NK-92 treated with Interleukin-12 subunit alpha and Interleukin-12 subunit beta, amount 100 ng/mL, for 24 hours (cell line): ENCODE data around the gene EPB41.

Experiments
- DNase-seq: peaks from one replicate; lab custom pipeline; 2025; lab: John Stamatoyannopoulos, UW

The EPB41 gene

DNA sequence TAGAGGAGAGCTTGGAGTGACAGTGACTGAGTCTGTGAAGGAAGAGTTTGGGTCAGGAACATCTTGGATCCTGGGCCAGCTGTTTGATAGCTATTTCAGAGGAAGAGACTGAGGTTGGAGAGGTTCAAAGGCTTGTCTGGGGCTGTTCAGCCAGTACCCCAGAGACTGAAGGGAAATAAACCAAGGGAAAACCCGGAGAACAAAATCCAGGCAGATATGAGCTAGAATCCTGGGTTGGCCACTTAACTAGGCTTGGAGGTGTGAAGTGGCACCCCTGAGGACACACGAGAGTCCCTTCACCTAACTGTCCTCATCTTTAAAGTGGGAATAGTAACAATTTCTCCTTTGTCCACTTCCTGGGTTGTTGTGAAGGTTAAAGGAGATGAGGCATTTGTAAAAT is 23.1 kb upstream of the EPB41 start:
- no peak for DNase-seq

DNA sequence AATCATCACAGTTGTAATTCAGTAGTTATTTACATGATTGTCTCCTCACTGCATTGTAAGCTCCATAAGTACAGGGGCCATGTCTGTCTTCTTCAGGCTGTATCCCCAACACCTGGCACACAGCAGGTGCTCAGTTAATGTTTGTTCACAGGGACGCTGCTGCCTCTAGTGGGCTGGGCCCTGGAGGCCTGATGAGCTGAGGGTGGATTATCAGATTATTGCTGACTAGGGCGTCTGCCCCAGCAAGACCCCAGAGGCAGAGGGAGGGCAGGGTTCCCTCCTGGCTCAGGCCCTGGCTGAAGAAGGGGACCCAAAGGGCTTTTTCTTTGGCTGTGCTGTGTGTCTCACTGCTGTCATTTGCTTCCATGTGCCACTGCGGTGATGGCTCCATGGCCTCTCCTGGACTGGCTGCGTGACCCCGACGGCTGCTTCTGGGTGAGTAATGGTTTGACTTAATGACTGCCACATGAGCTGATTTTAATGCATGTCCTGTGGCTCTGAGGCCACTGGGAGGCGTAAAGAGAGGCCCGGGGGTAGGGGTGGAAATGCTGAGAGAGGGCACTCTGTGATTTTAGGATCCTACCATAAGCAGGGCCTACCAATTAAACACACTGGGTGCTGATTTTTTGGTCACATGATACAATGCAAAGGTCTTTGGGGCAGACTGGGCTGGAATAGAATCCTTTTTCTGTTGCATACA is 20.8 kb upstream of the EPB41 start:
- no peak for DNase-seq

DNA sequence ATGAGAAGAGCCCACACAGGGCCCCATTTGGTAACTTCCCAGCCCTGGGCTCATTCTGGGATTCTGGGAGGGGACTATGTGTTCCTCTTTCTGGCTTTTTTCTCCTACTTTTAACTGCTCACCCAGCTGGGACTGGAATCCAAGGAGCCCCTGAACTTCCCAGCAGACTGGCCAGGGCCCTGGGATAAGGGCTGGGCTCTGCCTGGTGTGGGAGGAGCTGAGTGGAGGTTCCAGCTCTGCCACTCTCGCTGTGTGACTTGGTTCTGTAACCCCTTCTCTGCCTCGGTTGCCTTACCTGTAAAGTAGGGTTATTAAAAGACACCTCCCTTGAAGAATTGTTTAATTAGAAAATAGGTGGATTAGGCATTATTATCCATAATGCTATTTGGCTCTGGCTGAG is 19.6 kb upstream of the EPB41 start:
- DNase-seq: no peak

DNA sequence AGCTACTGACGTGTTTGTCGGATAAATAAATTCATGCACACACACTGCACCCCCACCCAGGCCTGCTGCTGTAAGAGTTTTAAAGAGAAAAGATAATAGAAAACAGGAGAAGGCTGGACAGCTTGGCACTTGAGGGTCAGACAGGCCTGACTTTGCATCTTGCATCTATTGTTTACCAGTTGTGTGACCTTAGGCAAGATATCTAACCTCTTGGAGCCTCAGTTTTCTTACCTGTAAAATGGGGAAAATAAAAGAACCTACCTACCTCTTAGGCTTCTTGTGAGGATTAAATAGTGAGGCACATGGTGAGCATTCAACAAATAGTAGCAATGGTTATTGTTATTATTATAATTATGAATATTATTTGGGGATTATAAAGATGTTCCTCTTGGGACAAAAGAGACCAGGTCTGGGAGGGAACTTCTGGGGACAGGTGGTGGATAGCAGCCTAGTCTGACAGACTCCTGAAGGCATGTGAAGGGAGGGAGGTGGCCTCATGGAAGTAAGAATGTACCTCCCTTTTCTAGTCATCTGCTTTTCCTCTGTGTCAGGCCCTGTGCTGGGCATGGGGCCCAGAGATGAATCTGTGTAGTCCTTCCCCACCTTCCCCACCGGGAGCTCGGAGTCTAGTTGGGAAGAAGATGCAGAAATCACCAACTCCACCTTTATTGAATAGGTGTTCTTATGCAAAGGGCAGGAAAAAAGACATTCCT is 18.3 kb upstream of the EPB41 start:
- DNase-seq: no peak

DNA sequence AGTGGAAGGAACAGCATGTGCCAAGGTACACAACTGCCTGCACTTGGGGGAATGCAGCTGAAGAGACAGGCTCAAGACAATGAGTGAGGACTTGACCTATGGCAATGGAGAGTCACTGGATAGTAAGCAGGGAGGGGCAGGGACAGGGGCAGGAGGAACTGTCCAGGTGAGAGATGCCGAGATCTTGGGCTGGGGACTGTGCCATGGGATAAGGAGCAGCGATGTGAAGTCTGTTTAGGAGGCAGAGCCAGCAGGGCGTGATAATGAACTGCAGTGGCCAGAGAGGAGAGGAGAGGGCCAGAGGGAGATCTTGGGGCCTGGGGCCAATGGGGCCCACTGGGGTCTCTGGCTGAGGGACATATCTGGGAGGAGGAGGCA is 17.8 kb upstream of the EPB41 start:
- DNase-seq: no peak

DNA sequence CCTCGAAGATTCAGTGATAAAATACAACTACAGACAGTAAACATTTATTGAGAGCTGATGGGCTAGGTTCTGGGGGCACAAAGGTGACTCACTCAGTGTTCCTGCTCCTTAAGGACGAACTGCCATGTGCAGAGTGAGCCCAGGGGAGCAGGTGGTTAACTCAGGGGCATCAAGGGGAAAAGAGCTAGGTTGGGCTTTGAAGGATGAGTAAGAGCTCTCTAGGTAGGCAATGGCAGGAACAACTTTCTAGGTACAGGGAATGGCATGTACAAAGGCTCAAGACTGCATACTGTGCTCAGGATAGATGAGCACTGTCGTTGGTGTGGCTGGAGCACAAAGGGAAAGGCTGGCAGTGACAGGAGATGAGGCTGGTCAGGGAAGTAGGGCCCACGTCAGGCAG is 16.6 kb upstream of the EPB41 start:
- DNase-seq: no peak

DNA sequence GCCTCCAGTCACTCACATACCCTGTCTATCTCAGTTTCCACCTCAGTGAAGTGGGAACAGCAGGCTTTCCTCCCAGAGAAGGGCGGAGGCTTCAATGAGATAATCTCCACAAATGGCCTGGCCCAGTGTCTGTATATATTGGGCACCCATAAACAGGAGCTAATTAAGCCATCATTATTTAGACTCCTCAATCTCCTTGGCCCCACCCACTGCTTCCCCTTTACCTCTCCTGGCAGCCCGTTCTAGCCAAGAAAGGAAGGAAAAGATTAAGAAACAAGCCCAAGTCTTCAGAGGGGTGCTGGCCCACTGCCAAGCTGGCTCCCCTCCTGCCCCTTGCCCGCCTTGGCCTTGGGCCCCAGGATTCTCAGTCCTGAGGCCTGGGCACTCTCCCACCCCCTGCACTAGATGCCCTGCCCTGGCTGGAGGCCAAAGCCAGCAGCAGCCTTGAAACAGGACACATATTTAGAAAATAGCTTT is 15.9 kb upstream of the EPB41 start:
- DNase-seq: no peak

DNA sequence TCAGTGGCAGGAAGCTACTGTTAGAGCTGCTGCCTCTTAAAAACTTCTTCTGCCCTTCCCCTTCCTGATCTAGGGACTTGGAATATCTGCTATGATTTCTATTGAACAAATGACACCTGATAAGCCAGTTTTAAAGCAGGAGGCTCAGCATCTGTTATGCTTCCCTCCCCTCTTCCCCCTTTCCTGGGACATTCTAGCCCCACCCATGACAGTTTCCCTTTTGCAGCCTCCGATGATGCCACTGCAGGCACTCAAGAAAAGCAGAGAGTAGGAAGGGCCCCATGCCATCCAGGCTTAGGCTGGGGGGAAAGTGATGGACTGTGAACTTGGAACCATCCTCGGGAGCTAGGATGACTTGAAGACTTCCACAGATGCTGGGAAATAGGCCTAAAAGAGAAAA is 15.1 kb upstream of the EPB41 start:
- no peak for DNase-seq

DNA sequence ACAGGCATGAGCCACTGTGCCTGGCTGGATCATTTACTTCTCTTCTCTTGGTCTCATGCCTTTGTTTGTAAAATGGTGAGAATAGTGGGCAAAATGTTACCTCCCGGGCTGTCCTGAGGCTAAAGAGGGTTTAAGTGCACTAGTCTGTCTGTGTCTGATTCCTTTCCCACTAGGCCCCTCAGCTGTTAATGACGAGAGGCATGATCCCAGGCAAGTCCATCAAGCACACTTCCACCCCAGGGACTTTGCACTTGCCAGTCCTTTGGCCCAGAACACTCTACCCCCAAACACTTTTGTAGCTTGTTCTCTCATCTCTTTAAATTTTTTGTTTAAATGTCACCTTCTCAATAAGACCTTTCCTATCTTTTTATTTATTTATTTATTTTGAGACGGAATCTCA is 13.8 kb upstream of the EPB41 start:
- DNase-seq: no peak

DNA sequence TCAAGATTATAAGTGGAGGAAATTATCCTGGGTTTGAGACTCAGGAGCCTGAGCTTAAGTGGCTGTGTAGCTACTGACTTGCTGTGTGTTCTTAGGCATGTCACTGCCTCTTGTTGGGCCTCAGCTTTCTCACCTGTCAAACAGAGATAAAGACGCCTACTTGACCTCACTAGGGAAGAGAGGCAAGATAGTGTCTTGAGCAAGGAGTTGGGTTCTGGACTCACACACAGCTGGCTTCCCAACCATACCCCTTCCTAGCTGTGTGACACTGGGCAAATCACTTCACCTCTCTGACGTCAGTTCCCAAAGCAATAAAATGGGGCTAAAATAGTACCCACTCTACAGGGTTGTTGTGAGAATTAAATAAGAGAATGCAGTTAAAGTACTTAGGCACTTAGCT is 11.6 kb upstream of the EPB41 start:
- no peak for DNase-seq

DNA sequence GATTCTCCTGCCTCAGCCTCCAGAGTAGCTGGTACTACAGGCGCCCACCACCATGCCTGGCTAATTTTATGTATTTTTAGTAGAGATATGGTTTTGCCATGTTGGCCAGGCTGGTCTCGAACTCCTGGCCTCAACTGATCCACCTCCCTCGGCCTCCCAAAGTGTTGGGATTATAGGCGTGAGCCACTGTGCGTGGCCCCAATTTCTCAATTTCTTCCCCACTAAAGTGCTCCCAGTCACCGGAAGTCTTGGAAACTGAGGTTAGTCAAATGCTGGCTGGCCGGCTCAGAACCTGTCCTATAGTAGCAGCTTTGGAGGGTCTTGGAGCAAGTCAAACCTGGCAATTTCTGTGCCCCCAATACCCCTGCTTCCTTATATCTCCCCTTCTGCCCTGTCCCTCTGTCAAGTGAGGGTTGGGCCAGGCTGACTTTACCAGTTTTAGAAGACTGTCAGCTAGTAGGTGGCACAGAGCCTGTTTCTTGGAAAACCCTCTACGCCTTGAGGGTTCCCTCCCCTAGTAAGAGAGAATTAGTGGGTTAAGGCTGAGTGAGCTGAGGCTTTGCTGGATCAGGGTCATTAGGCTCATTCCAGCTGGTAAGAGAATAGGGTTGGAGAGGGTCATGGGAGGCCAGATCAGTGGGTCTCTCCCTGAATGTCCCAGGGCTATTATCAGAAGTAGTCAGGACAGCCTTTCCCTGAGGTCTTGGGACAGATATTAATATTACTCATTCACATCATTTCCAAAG is 8.3 kb upstream of the EPB41 start:
- no peak for DNase-seq

DNA sequence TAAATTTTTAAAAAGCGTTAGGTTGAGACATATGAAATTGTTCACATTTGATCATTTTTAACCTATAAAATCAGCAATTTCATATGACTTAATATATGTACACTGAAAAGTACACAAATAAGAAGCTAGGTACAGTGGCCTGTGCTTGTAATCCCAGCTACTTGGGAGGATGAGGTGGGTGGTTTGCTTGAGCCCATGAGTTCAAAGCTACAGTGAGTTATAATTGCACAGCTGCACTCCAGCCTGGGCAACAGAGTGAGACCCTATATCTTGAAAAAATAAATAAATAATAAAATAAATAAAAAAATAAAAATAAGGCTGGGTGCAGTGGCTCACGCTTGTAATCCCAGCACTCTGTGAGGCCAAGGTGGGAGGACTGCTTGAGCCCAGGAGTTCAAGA is 5.2 kb upstream of the EPB41 start:
- no peak for DNase-seq

DNA sequence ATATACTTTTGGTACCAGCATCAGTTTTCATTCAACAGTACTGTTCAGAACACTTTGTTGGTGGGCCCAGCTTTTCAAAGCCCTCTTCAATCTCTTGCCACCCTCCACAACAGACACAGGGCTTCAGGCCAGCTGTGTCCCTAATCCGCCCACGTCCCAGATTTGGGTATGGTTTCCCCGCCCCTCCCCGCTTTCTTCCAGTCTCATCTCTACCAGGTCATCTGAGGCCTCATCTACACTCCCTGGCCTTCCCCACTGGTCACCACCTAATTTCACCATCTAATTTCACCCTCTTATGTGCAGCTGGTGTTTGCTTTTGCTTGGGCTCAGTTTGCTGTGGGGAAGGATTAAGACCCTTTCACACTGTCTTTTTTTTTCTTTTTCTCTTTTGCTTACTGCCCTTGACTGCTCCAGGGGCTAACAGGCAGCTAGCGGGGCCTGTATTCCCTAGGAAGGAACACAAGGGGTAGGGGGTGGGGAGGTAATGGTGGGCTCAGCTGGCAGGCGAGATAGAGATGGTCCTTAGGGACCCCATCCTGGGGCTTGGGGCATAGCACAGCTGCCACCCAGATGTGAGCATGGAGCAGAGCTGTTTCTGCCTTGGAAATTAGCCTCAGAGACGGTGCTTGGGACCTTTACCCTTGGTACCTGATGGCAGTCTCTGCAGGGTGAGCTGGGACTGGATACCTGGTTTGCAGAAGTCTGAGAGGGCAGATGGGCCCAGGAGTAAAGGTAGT is 3.8 kb upstream of the EPB41 start:
- DNase-seq: no peak

DNA sequence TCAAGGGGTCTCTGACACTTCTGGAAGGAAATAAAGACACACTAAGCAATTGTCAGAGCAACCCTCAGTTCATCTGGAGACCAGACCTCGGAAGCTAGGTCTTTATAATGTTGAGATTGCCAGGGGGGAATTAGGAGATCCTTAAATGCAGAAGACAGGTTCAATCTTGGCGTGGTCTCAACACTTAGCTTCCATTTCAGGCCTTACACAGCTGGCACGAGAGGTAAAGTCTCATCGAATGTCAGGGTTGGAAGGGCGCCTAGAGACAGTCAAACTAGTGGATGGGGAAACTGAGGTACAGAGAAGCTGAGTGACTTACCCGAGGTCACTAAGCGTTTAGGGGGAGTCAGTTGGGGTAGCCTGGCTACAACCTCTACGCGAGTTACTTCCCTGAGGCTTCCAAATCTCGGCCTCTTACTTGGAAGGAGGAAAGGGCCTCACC is 562 bp upstream of the EPB41 start:
- no peak for DNase-seq

DNA sequence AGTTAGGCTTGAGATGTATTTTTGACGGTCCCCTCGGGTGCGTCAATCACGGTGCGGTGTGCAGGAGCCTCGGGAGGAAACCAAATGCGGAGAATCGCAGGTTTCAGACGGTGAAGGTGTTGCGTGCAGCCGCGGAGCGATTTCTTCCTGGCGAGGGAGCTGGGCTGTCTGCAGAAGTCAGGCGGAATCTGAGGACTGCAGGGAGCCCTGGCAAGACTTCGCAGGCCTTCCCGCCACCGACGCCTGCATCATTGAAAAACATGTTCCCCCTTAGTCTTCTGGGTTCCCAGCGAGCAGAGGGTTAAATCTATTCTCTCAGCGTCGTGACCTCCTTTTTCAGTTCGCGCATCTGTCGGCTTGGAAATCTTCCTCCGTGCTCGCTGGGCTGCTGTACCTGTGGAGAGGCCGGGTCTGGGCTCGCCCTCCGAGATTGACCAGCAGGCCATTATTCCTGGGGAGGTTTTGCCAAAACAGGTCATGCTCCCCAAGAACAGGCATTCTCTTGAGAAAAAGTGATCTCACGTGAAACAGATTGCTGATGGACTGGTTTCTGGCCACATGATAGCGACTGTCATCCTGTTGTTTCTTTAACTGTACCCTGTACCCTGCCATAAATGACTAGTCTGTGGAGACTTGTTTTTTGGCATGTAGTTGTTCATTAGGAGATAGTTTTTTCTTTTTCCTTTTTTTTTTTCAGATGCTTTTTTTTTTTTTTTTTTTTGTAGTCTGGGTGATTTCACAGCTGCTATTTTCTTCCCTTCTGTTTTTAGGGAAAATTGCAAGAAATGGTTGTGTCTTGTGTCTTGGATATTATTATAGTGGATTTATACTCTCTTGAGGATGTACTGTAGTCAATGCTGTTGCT is 894 bp downstream of the EPB41 start:
- DNase-seq: peak; percentile 37

DNA sequence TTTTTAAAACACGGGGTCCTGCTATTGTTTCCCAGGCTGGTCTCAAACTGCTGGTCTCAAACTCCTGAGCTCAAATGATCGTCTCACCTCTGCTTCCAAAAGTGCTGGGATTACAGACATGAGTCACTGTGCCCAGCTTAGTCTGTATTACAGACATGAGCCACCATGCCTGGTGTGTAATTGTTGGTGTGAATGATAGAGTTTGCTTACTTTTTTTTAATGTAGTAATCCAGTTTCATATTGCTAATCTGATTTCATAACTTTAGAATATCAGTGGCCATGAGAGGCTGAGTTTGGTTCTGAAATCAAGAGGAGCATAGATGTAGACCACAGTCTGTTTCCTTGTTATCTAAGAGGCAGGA is 3.4 kb downstream of the EPB41 start:
- DNase-seq: no peak

DNA sequence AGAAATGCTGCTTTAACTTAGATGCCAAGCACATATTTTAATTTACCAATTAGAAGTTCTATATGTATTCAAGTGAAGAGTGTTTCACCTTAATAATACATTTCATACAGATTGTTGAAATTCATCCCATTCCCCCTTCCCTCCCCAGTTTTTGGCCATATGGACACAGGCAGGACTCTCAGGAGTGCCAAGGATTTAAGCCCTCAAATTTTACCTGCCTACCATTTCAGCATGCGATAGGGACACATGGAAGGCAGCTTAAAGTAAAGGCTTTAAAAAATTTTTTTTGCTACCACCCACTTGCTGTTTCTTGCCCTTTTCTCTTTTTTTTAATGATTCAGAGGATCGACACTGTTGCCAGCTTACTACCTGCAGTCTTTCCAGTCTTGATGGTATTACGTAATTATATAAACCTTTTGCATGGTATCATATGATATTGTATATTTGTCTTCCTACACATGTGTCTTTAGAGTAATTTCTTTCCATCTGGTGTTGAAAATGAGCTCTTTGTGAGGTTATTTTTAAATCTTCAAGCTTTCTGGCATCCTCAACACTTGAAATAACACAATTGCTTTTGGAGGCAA is 7.0 kb downstream of the EPB41 start:
- no peak for DNase-seq

DNA sequence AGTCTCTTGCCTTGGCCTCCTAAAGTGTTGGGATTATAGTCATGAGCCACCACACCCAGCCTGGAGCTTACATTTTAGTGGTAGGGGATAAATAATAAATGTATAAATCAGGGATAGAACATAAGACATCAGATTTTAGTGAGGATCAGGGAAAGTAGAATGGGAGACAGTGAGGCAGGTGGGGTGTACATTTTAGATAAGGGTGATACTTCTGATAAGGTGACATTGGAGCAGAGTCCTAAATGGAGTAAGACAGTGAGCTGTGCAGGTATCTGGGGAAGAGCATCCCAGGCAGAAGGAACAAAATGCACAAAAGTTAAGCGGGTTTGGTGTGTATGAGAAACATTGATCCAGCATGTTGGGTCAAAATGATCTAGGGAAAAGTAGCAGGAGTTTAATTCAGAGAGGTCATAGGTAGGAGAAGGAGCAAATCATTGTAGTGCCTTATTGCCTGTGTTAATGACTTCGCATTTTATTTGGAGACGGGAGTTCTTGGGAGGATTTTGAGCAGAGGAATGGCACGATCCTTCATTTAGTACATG is 11.1 kb downstream of the EPB41 start:
- no peak for DNase-seq

DNA sequence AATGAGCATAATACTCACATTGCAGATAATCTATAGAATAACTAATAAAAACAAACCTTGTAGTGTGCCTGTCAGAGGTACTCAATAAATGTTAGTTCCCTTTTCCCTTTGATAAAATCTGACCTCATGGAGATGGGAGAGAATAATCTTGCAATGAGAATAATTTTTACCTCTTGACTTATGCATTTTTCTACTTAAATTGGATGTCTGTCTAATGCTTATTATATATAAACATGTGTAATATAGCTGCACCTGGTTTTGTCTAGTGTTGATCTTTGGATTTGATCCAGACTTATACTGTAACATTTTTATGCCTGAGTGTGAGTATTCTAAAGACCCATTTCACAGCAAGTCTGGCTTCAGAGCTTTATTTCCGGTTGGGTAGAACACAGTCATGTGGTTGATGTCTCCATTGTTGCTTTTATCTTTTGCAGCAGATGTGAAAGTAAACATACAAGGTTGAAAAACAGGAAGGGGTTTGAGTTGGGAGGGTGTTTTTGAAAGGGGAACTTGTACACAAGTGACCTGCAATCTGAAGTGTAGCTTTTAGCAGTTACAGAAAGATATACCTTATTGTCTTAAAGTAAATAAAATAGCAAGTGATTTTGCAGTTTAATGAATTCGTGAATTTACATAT is 12.4 kb downstream of the EPB41 start:
- DNase-seq: peak; percentile 13

DNA sequence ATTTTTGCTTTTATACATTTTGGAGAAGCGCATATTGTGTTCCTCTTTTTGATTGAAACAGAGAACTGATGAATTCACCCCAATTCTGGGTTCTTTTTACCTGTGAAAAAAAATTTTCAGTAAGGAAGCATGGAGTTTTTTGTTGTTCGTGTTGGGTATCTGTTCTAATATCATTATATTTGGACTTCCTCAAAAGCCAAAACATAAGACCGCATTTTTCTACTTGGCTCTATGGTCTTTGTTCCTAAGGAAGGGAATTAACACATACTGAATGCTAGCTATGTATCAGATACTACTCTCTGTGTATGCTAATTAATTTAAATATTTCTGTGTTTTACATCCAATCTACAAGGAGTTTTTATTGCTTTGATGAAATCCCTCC is 12.9 kb downstream of the EPB41 start:
- DNase-seq: no peak
